KMS-11 (cell line): ENCODE data around the gene NFIB.

ENCODE experiments used
- H2AFZ ChIP-seq: fragments of 200-600 bp; sonication (generic); 2 replicates; pipeline ENCODE4 v1.6.1; 2016; ENCODE audit warnings: antibody characterized with exemption, mixed run types, low read depth
- H3K27ac ChIP-seq: fragments of 200-600 bp; sonication (generic); 2 replicates; pipeline ENCODE4 v1.6.1; 2016; ENCODE audit warnings: mild to moderate bottlenecking, mixed run types
- H3K27me3 ChIP-seq: fragments of 200-600 bp; sonication (generic); 2 replicates; pipeline ENCODE4 v1.6.1; 2017; ENCODE audit warnings: mild to moderate bottlenecking, low read depth, mixed run types, moderate library complexity; ENCODE audit not compliant: insufficient read depth
- H3K36me3 ChIP-seq: fragments of 200-600 bp; sonication (generic); 2 replicates; pipeline ENCODE4 v1.6.1; 2017; ENCODE audit warnings: mild to moderate bottlenecking, mixed run types; ENCODE audit not compliant: insufficient read depth
- H3K4me1 ChIP-seq: fragments of 200-600 bp; sonication (generic); 2 replicates; pipeline ENCODE4 v1.6.1; 2016; ENCODE audit warnings: mild to moderate bottlenecking, low read depth, mixed run types; ENCODE audit not compliant: poor library complexity, severe bottlenecking
- H3K4me2 ChIP-seq: fragments of 200-600 bp; sonication (generic); 2 replicates; pipeline ENCODE4 v1.7.0; 2016; ENCODE audit warnings: mild to moderate bottlenecking, mixed run types
- H3K4me3 ChIP-seq: fragments of 200-600 bp; sonication (generic); IDR thresholded peaks from 2 replicates; pipeline ENCODE4 v1.6.1; 2017; ENCODE audit warnings: low read depth, low read length, mixed read lengths; ENCODE audit not compliant: insufficient read depth
- H3K79me2 ChIP-seq: fragments of 200-600 bp; sonication (generic); 2 replicates; pipeline ENCODE4 v1.6.1; 2016; ENCODE audit warnings: low read depth, mixed run types; ENCODE audit not compliant: insufficient read depth
- H3K9ac ChIP-seq: fragments of 200-600 bp; sonication (generic); 2 replicates; pipeline ENCODE4 v1.6.1; 2016; ENCODE audit warnings: mild to moderate bottlenecking, mixed run types
- H4K20me1 ChIP-seq: fragments of 200-600 bp; sonication (generic); 2 replicates; pipeline ENCODE4 v1.6.1; 2016; ENCODE audit warnings: mild to moderate bottlenecking, mixed run types; ENCODE audit not compliant: insufficient read depth
- CTCF ChIP-seq: fragments of 200-600 bp; sonication (generic); conservative IDR thresholded peaks from 2 replicates; pipeline ENCODE4 v1.6.1; 2017; ENCODE audit warnings: low read depth, mild to moderate bottlenecking, antibody characterized with exemption, low read length, moderate library complexity, mixed read lengths

Gene NFIB

DNA sequence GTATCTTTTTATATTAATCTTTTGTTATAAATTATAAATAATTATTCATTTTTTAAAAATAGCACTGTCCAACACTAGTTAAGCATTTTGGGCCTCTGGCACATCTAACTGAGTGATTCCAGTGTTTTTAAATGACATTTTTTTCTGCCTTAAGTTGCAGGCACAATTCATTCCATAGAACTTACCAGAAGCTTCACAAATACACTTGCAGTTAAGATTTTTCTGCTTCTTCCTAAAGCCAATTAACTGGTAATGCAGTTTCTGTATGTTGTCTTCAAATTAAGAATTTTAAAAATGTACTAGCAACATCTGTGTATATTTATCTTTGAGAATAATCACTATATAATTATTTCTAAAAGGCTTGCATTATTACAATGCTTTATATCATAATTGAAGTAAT, 11.2 kb upstream of the NFIB start:
- TF ChIP-seq CTCF: no peak
- no peaks in the 10 kb centered on the region for H3K36me3 ChIP-seq
- peaks cover 71% of the 10 kb centered on the region for H3K4me1 ChIP-seq
- H3K4me2 ChIP-seq: no peak overlapping the region
- H3K9ac ChIP-seq: no peak overlapping the region
- no peak overlapping the region for H2AFZ ChIP-seq
- no peaks in the 10 kb centered on the region for H3K79me2 ChIP-seq
- no peak overlapping the region for H3K4me3 ChIP-seq
- no peaks in the 10 kb centered on the region for H4K20me1 ChIP-seq
- H3K27ac ChIP-seq: no peak overlapping the region
- peaks cover 27% of the 10 kb centered on the region for H3K27me3 ChIP-seq

- Histone ChIP-seq H2AFZ (no peak overlapping the region), H3K27me3 (peaks cover 37% of the 10 kb centered on the region), H3K79me2 (no peaks in the 10 kb centered on the region), H3K4me1 (peaks cover 81% of the 10 kb centered on the region), H3K4me2 (no peak overlapping the region), H3K27ac (no peak overlapping the region), H4K20me1 (no peaks in the 10 kb centered on the region), H3K9ac (no peak overlapping the region), H3K4me3 (no peak overlapping the region), H3K36me3 (no peaks in the 10 kb centered on the region)
- no peak for TF ChIP-seq CTCF
Measured at GRCh38 chr9:14323985-14324650, 10.2 kb upstream of the NFIB start.

DNA sequence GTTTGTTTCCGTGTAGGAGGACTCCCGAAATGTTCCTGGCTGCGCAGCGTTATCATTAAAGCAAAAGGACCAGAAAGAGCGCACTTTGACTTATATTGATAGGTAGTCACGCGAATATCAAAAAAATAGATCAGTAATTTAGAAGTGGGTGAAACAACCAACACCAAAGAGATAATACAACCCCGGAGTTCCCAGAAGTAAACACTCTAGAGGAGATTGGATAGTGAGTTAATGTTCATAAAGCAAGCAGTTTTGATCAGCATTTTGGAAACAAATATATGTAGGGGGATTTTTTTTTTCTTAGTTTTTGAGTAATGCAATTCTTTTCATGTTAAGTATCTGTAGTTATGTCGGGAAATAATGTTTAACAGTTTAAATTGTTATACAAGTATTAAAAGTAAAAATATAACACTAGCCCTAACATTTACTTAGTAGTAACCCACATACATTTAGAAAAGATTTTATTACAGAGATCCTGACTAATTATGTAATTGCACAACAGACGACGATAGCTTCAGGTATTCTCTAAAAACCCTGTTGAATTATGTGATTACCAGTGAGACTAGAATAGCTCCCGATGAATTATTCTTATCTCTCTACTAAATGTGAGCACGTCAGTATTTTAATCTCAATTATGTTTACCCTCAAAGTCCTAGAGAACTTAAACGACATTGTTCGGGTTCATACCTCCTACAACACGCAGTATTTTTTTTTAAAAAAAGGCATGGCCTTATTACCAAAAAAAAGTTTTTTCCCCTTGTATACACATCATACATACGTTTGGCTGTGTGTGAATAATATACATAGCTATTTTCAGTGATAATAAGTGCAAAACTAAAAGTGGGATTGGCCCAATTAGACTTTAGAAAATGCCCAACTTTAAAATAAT, 9.4 kb upstream of the NFIB start:
- Histone ChIP-seq H3K36me3 (no peaks in the 10 kb centered on the region), H3K4me3 (no peak overlapping the region), H2AFZ (peak overlapping the region; percentile 63), H3K79me2 (no peaks in the 10 kb centered on the region), H4K20me1 (no peaks in the 10 kb centered on the region), H3K27me3 (peaks cover 45% of the 10 kb centered on the region), H3K4me1 (peaks cover 82% of the 10 kb centered on the region), H3K4me2 (peak overlapping the region; percentile 54), H3K9ac (peak overlapping the region; percentile 64), H3K27ac (no peak overlapping the region; the same call in 1 of the 2 replicates)
- TF ChIP-seq CTCF: no peak

- Histone ChIP-seq H3K4me2 (peak overlapping the region; percentile 55), H3K27ac (no peak overlapping the region; the same call in 1 of the 2 replicates), H3K4me1 (peaks cover 73% of the 10 kb centered on the region), H3K9ac (peak overlapping the region; percentile 64), H3K36me3 (no peaks in the 10 kb centered on the region), H2AFZ (peak overlapping the region; percentile 63), H4K20me1 (no peaks in the 10 kb centered on the region), H3K79me2 (no peaks in the 10 kb centered on the region), H3K4me3 (no peak overlapping the region), H3K27me3 (peaks cover 52% of the 10 kb centered on the region)
- no peak for TF ChIP-seq CTCF
Measured at GRCh38 chr9:14322211-14323082, 8.5 kb upstream of the NFIB start.
